GM21619 (cell line): ENCODE results near the gene ANKRD31.
"Not testable (repeated sequence)": the region's sequence is repeated elsewhere in the genome, so short reads cannot be mapped to it uniquely, and the experiment has no call there.

ENCODE experiments used
- ATAC-seq: cut with Tn5 transposase; IDR thresholded peaks from one replicate; pipeline ENCODE4 v1.9.1; 2021; ENCODE audit not compliant: unreplicated experiment

ANKRD31 gene

GRCh38 chr5:75156585-75156984 is 80.1 kb downstream of the ANKRD31 start:
- no peak for ATAC-seq

DNA sequence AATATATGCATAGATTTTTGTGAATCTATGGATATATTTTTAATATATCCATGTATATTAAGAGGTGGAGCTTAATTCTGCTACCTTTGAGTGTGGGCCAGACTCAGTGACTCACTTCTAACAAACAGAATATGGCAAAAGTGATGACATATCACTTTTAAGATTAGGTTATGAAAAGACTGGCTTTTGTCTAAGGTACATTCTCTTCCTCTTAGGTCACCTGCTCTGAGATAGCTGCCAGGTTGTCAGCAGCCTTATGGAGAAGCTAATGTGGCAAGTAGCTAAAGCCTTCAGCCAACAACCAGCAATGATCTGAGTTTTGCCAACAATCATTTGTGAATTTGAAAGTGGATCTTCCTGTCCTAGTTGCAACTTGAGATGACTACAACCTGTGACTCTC is 83.8 kb downstream of the ANKRD31 start:
- ATAC-seq = no peak

DNA sequence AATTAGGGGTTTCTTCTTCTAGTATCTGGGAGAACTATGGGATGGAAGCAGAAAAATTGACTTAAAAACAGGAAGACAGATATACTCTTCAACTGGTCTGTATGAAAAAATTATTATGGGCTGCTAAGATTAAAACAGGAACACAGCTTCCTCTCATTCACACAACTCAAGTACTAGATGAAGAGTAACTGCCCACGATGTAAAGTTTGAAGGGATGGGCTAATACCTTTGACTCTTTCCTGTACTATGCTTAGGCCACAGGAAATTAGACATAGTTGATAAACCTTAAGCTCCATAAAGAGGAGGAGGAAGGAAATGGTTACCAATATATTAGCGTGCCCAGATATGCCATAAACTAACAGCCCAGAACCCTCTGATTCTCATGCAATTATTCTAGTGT is 88.6 kb downstream of the ANKRD31 start:
- ATAC-seq = no peak

DNA sequence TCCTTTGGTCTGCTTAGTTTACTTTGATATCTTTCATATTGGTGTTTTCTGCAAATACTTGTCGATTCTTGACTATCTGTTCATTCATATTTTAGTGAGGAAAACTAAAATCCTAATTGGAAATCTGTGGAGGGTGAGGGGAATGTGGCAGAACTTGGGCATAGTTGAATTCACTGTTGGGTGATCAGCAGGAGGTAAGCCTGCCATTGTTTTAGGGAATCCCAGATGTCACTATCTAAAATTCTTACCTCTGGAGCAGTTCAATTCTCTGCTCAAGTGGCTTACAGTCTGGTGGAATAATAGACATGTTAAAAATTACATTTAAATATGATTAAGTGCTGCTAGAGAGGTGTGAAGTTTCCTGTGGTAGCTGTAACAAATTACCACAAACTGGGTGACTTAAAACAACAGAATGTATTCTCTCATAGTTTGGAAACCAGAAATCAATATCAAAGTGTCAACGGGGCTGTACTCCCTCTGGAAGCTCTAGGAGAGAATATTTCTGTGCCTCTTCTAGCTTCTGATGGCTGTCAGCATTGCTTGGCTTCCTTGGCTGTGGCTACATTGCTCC is 94.0 kb downstream of the ANKRD31 start:
- ATAC-seq = no peak

- ATAC-seq = no peak
Measured at GRCh38 chr5:75140277-75140676, 96.4 kb downstream of the ANKRD31 start.

GRCh38 chr5:75138689-75139088 is 98.0 kb downstream of the ANKRD31 start:
- ATAC-seq = no peak

GRCh38 chr5:75130818-75131349 is 105.8 kb downstream of the ANKRD31 start:
- no peak for ATAC-seq

DNA sequence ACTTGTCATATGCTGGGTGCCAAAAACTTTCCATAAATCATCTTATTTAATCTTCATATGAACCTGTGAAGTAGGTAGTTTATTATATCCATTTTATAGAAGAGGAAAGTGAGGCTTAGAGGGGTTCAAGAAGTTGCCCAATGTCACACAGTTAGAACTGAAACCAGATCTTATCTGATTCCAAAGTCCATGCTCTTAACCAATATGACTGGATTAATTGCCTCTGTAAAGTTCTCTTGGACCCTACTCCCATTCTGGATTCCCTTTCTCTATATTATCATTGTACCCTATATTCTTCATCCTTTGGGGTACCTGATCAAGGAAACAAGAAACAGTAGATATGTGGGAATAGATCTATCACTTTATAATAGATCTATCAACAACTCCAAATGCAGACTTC is 119.8 kb downstream of the ANKRD31 start:
- no peak for ATAC-seq

- ATAC-seq = not testable (repeated sequence)
Measured at GRCh38 chr5:75114311-75114710, 122.4 kb downstream of the ANKRD31 start.

- no peak for ATAC-seq
Measured at GRCh38 chr5:75113354-75114113, 123.1 kb downstream of the ANKRD31 start.

DNA sequence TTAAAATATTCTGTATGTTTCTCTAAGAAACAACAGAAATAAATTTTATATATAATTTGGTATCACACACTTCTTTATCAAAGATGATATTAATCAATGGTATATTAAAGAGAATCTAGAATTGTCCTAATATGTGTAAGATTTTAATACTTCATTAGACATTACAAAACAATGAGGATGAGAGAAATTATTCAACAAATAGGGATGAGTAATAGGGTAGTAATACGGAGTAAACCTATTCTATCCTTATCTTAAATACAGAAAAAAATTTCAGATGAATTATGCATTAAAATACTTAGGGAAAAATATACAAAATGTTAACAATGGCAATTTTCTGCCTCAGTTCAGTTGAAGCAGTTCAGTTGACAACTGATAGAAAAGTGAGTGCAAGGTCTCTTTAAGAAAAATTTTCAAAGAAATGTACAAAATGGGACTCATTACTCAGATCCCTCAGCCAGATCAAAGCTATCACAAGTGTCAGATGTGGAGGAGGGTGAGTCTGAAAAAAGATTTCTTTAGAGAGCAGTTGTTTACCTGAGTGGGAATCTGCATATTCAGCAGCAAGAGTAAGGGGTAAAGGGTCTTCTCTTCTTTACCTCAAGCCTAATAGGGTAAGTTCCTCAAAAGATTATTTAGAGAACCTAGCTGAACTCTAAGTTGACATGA is 127.6 kb downstream of the ANKRD31 start:
- no peak for ATAC-seq

DNA sequence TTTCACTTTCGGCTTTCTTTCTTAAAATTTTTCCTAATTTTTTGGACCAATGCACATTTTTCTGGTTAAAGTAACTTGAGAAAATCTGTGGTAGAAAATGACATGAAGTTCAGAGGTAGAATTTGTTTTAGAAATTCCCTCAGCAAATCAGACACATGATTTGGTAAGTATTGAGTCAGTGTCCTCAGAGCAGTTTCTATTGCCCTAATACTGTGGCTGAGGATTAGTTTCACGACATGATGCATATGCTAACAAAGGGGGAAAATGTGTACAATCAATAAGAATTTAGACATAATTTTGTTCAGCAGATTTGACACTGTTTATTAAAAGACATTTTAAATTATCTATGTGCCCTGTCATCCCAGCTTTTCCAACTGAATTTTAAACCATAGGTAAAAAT is 128.2 kb downstream of the ANKRD31 start:
- no peak for ATAC-seq

DNA sequence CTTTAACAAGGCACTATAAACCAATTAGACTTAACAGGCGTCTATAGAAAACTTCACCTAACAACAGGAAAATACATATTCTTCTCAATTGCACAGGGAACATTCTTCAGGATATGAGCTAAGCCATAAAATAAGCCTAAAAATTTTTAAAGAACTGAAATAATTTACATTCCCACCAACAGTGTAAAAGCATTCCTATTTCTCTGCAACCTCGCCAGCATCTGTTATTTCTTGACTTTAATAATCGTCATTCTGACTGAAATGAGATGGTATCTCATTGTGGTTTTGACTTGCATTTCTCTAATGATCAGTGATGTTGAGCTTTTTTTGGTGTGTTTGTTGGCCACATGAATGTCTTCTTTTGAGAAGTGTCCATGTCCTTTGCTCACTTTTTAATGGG is 140.7 kb downstream of the ANKRD31 start:
- ATAC-seq = not testable (repeated sequence)

DNA sequence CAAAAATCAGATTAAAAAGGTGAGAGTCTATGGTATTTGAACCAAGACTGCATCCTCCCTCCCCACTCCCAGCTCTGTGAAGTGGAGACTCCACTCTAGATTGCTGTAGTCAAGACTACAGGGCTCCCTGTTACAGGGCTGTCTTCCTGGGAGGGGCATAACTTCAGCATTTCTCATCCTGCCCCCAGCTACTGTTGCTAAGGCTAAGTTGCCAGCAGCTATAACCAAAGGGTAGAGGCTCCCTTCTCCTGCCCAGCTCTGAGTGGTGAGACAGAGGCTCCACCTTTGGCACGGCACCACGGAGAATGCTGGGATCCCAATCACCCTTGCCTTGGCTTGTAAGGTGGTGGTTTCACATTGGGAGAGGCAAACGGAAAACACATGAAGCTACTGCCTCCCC is 145.1 kb downstream of the ANKRD31 start:
- ATAC-seq = no peak

DNA sequence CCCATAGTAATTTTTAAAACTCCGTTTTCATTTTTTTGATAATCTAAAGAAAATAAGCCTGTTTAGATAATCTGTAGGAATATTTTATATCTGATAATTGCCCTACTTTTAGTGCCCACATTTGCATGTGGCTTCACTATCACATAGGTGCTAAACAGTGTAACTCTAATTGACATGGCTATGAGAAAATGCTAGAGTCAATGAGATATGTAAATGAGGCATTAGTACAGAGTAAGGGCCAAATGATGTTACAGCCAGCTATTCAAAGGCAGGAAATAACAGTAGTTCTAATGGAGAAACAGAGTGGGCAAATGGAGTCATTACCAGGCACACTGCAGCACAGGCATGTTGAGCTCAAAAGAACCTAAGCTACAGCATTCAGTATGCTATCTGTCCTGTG is 147.0 kb downstream of the ANKRD31 start:
- ATAC-seq = no peak

GRCh38 chr5:75089137-75089536 is 147.5 kb downstream of the ANKRD31 start:
- ATAC-seq = no peak

GRCh38 chr5:75088648-75089047 is 148.0 kb downstream of the ANKRD31 start:
- ATAC-seq = no peak

DNA sequence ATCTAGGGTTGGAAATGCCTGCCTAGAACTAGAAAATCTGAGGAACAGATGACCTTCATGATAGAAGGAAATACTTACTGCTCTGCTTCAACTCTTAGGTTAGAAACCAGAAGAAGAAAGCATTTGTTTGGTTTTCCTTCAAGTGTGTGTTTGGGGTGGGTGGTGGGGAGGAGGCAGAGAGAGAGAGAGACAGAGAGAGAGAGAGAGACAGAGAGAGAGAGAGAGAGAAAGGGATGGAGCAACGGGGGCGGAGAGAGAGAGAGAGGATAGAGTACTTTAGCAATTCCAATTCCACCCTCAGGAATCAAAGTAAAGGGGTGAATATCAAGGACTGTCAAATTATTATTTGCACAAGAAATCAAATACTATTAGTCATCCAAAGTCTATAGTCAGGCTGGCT is 155.2 kb downstream of the ANKRD31 start:
- no peak for ATAC-seq

GRCh38 chr5:75079346-75079745 is 157.3 kb downstream of the ANKRD31 start:
- not testable (repeated sequence) for ATAC-seq

- no peak for ATAC-seq
Measured at GRCh38 chr5:75078027-75078426, 158.7 kb downstream of the ANKRD31 start.

DNA sequence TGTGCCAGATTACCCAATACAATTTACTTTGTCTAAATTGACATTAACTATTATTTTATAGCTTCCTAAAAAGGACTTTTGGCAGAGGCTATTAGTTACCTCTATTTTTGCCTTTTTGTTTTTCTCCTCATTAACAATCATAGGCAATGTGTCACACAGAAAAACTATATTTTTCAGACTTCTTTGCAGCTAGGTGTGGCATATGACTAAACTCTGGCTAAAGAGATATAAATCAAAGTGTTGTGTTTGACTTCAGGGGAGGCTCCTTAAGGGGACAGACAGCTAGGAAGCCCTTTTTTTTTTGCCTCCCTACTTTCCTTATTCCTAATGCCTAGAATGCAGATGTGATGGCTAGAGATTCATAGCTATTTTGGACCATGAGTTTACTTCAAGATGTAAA is 164.6 kb downstream of the ANKRD31 start:
- no peak for ATAC-seq

GRCh38 chr5:75071100-75071499 is 165.6 kb downstream of the ANKRD31 start:
- no peak for ATAC-seq
